ENCODE measurements around the gene CSMD2. TPM values are rescaled to one million over a fixed set of nuclear protein-coding genes. Genes with fewer than 3 reads are reported as not detected.

Gene CSMD2
- total RNA-seq, 6 donors from 2014 or later: 0.39 to 1.0 (median 0.52) TPM

- H3K27me3 ChIP-seq: no peaks in the 10 kb centered on the region
- no peaks in the 10 kb centered on the region for H3K4me1 ChIP-seq
- H3K4me3 ChIP-seq: no peak overlapping the region
- ATAC-seq (ENCODE audit: low FRiP score in 2 of 2) (no peak), DNase-seq (no peak)
- H3K27ac ChIP-seq: no peak overlapping the region
- WGBS, 2 donors: 60 to 63% methylated on average over 3 of the region's 3 CpGs
- no peak for TF ChIP-seq CTCF (IDR thresholded peaks at IDR 0.05)
- no peak for TF ChIP-seq POLR2A (IDR thresholded peaks at IDR 0.05)
- H3K9me3 ChIP-seq: no peaks in the 10 kb centered on the region
- H3K36me3 ChIP-seq: no peaks in the 10 kb centered on the region
Measured at GRCh38 chr1:34073028-34073695, 91.9 kb downstream of the CSMD2 start.

GRCh38 chr1:34070201-34070836 is 94.7 kb downstream of the CSMD2 start:
- H3K4me3 ChIP-seq: no peak overlapping the region
- no peaks in the 10 kb centered on the region for H3K4me1 ChIP-seq
- TF ChIP-seq CTCF (IDR thresholded peaks at IDR 0.05) (no peak), POLR2A (IDR thresholded peaks at IDR 0.05) (no peak), POLR2AphosphoS5 (IDR thresholded peaks at IDR 0.05) (no peak), EP300 (IDR thresholded peaks at IDR 0.05) (no peak)
- ATAC-seq (ENCODE audit: low FRiP score in 2 of 2) (no peak), DNase-seq (no peak)
- no peaks in the 10 kb centered on the region for H3K27me3 ChIP-seq
- WGBS, 2 donors: 55 to 62% methylated on average over 5 of the region's 5 CpGs
- H3K27ac ChIP-seq: no peak overlapping the region
- no peaks in the 10 kb centered on the region for H3K36me3 ChIP-seq
- H3K9me3 ChIP-seq: no peaks in the 10 kb centered on the region

GRCh38 chr1:34066981-34067603 is 97.9 kb downstream of the CSMD2 start:
- H3K27me3 ChIP-seq: no peaks in the 10 kb centered on the region
- no peaks in the 10 kb centered on the region for H3K9me3 ChIP-seq
- peak in 1 of 2 donors; percentile 76 for ATAC-seq (ENCODE audit: low FRiP score in 2 of 2)
- 86% methylated on average over 5 of the region's 5 CpGs for WGBS, 2 donors
- no peaks in the 10 kb centered on the region for H3K4me1 ChIP-seq
- no peaks in the 10 kb centered on the region for H3K36me3 ChIP-seq
- H3K4me3 ChIP-seq: no peak overlapping the region
- TF ChIP-seq CTCF (IDR thresholded peaks at IDR 0.05) (no peak), POLR2AphosphoS5 (IDR thresholded peaks at IDR 0.05) (no peak), EP300 (IDR thresholded peaks at IDR 0.05) (no peak), POLR2A (IDR thresholded peaks at IDR 0.05) (no peak)
- no peak overlapping the region for H3K27ac ChIP-seq
- no peak for DNase-seq

- Histone ChIP-seq H3K4me1 (no peaks in the 10 kb centered on the region), H3K9me3 (no peaks in the 10 kb centered on the region), H3K27me3 (no peaks in the 10 kb centered on the region), H3K4me3 (no peak overlapping the region), H3K27ac (no peak overlapping the region), H3K36me3 (no peaks in the 10 kb centered on the region)
- ATAC-seq (ENCODE audit: low FRiP score in 2 of 2) (no peak), DNase-seq (no peak)
- 37 to 49% methylated on average over 6 of the region's 6 CpGs for WGBS, 2 donors
- TF ChIP-seq POLR2A (IDR thresholded peaks at IDR 0.05) (no peak), CTCF (IDR thresholded peaks at IDR 0.05) (no peak), POLR2AphosphoS5 (IDR thresholded peaks at IDR 0.05) (no peak), EP300 (IDR thresholded peaks at IDR 0.05) (no peak)
Measured at GRCh38 chr1:34066166-34066565, 98.9 kb downstream of the CSMD2 start.

Measured in upper lobe of left lung (tissue), 6 donors.